HG03354 (cell line): ENCODE data around the gene KANSL1.
"Not testable (repeated sequence)": the region's sequence is repeated elsewhere in the genome, so short reads cannot be mapped to it uniquely, and the experiment has no call there.

ENCODE experiments used
- ATAC-seq: cut with Tn5 transposase; IDR thresholded peaks from one replicate; pipeline ENCODE4 v1.9.1; 2021; ENCODE audit warnings: mild to moderate bottlenecking; ENCODE audit not compliant: unreplicated experiment, poor library complexity, severe bottlenecking

The KANSL1 gene

DNA sequence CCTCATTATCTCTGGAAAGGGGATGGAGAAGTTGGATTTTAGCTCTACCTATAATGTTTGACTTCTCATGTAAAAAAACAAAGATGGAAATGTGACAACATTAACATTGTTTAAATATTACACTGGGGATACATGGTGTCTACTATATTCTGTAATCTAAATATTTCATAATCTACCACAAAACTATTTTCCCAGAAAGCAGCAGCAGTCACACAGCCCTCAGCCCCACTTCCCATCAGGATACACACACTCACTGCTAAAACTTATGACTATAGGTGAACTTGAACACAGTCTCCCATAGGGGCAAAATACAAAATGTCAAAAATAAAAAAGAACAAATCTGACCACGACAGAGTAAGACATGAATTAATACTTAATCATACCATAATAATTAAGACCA, 95.7 kb downstream of the KANSL1 start:
- ATAC-seq = no peak

DNA sequence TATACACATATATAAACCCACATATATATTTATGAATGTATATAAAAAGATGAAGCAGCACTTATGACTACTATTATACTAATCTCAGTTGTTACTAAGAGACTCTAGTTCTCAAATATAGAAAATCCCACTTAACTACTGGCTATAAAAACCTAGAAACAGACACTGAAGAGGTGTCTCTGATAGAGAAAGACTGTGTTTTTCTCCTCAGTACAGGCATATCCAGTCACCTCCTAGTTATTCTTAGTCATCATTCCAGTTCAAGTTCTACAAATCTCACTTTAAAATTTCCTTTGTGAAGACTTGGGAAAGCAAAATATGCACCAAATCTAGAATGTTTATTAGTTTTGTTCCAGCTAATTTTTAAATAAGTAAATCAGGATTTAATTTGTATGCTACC, 100.2 kb downstream of the KANSL1 start:
- no peak for ATAC-seq

DNA sequence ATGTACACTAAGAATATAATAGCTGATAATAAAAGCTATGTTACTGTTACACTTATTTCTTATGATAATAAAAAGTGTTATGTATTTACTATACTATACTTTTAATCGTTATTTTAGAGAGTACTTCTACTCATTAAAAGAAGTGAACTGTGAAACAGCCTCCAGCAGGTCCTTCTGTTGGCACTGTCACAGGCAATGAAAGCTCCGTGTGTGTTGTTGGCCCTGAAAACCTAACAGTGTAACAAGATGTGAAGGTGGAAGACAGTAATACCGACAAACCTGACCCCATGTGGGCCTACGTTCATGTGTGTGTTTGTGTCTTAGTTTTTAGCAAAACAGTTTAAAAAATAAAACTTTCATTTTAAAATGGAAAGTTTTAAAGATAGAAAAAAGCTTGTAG, 102.4 kb downstream of the KANSL1 start:
- no peak for ATAC-seq

DNA sequence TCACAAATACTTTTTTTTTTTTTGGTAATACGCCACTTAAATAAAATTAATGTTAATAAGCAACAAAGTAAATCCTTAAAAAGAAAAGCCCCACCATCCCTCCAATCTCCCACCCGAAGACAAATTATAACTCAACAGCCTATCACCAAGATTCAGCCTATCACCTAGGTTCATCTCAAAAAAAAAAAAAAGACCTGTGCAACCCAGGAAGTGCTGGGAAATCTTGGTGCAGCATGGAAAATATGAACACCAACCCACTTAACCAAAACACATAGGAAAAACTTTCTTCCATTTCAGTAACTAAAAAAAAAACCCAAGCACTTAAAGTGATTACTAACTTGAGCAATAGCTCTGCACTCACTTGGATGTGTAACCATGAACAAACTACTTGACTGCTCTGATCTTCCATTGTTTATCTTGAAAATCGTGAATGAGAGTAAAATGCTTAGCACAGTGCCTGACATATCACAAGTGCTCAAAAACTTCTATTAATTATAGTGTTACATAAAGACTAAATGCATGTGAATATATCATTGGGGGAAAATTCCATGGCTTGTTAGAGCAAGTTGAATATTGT, 103.8 kb downstream of the KANSL1 start:
- no peak for ATAC-seq

DNA sequence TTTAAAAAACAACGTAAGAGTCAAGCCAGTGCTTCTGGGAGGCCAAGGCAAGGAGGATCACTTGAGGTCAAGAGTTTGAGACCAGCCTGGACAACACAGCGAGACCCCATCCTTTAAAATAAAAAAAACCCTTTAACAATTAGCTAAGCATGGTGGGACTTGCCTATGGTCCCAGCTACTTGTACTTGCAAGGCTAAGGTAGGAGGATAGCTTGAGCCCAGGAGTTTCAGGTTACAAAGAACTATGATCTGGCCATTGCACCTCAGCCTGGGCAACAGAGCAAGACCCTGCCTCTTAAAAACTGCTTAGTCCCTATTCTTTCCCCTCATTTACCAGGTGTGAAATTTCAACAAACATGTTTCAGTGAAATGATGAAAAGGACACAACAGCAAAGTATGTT, 104.6 kb downstream of the KANSL1 start:
- ATAC-seq = no peak

DNA sequence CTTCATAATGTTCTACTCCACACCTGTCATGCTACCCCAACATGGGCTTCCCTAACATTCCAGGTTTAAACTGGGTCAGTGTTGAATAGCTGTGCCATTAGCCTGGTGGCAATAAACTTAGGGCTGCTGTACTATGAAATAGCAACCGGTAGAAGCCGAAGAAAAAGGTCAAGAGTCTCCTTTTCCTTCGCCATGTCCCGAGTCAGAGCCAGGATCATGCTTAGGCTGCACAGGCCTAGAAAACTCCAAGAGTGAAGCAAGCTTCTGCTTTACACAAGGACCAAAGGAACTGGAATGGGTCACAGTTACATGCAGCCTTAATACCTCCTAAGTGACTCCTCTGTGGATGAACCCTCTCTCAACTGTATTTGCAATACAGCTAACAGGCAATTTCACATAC, 105.4 kb downstream of the KANSL1 start:
- ATAC-seq = not testable (repeated sequence)

DNA sequence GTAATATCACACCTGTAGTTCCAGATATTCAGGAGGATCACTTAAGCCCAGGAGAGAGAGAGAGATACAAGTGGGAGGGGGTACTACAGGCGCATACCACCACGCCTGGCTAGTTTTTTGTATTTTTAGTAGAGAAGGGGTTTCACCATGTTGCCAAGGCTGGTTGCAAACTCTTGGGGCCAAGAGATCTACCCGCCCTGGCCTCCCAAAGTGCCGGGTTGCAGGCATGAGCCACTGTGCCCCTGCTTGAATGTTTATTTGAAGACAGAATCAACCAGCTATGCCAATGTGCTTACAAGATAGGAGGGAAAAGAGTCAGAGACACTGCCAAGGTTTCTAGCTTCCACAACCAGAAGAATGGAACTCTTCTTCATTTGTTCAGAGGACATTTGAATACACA, 106.4 kb downstream of the KANSL1 start:
- ATAC-seq = no peak

DNA sequence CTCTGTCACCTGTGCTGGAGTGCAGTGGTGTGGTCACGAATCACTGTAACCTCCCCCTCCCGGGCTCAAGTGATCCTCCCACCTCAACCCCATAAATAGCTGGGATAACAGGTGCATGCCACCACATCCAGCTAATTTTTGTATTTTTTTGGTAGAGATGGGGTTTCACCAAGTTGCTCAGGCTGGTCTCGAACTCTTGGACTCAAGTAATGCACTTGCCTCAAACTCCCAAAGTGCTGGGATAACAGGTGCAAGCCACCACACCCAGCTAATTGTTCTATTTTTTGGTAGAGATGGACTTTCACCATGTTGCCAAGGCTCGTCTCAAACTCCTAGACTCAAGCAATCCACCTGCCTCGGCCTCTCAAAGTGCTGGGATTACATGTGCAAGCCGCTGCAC, 107.7 kb downstream of the KANSL1 start:
- ATAC-seq = no peak

DNA sequence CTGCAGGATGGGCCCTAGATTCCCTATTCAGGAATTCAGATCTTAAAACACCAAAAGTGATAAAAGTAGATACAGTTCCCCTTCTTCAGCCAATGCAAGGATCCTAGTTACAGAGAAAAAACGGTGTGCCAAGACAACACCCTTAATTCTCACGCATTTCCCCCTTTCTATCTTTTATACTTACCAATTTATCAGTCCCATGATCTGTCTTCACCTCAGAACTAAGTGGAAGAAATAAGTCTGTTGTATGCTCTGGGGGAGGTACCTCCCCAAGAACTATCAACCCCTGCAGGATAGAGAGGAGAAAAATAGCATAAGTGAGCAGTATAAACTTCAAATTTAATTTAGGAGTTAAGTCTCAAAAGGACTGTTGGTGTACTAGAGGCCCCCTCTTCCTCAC, 111.0 kb downstream of the KANSL1 start:
- no peak for ATAC-seq

DNA sequence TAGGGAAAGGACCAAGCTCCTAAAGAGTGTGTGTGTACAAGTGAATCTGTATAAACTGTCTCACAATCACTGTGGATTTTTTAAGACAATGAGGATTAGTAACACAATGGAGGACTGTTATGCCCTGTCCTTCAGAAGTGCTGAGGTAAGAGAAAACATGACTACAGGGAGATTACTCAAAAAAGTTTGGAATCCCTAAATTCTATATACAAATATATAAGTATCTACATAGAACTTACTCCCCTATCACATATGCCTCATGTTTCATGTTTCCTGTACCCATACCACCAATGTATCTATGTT, 112.3 kb downstream of the KANSL1 start:
- ATAC-seq = no peak

DNA sequence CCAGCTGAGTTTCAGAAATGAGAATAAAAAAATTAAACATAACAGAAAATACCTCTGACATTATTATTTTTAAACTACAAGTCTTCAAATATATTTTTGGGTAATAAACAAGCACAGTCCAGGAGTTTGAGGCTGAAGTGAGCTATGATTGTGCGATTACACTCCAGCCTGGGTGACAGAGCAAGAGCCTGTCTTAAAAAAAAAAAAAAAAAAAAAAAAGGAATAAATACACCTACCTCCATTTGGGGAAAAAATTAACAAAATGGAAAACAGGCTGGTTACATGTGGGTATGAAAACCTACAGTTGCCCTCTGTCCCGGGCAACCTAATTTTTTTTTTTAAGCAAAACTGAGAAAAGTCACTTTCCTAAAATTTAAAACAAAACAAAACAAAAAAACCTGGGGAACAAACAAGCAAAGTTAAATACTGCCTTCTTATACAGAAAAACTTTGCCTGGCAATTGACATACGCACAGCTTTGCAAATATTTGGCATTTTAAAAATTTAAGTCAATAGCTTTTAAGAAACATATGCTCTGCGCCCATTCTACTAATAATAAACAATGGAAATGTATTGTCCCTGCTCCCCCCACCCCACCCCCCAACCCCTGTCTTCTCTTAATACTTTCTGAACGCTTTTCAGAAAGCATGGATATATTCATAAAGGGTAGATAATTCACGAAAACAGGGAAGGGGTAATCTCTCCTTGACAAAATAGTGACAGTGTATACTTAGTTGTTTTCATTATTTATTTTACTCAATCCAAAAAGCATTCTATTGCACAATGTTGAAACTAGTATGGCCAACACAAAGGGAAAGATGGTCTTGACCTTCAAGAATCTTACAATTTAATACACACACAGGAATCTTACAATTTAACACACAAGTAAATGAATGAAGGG, 112.9 kb downstream of the KANSL1 start:
- ATAC-seq = no peak

DNA sequence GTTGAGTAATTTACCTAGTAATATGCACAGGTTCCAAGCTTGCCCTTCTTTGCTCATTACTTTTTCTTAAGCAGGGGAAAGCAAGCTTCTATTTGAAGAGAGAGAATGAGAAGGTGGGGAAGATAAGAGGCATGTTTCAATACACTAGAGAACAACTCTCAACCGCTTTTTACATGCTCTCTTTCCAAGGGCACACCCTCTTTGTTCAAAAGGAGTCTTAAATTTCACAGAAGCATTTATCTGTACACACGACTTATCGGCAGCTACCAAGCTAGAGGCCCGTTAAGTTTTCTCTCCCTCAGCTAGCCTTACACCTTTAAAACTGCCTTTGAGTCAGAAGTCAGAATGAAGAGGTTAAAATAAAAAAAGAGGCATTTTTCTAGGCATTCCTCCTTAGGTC, 114.6 kb downstream of the KANSL1 start:
- ATAC-seq = no peak

DNA sequence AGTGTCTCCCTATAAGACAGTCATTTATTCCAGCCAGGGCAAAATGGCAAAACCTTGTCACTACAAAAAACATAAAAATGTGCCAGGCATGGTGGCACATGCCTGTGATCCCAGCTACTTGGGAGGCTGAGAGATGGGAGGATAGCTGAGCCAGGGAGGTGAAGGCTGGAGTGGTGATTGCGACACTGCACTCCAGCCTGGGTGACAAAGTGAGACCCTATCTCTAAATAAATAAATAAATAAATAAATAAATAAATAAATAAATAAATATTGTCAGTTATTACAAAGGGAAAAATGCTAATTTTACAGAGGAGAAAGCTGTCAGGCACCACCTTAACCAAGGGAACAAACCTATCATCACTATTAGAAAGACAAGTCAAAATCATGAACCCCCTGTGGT, 118.7 kb downstream of the KANSL1 start:
- no peak for ATAC-seq

DNA sequence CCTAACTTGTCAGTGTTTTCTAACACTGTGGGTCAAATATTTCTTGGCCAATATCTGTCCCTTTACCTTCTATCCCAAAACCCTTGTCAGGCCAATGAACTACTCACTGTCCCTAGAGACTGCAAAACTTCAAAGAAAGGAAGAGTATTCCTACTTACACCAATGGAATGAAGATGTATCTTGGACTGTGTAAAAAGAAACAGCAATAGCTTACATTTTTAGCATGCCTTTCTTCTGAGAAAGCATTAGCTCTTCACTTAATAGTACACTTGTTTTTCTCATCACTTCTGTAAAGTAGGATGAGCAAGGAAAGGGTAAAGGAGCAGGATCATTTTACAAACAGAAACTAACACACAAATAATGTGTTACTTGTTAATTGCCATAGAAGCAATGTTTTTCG, 120.2 kb downstream of the KANSL1 start:
- ATAC-seq = no peak

DNA sequence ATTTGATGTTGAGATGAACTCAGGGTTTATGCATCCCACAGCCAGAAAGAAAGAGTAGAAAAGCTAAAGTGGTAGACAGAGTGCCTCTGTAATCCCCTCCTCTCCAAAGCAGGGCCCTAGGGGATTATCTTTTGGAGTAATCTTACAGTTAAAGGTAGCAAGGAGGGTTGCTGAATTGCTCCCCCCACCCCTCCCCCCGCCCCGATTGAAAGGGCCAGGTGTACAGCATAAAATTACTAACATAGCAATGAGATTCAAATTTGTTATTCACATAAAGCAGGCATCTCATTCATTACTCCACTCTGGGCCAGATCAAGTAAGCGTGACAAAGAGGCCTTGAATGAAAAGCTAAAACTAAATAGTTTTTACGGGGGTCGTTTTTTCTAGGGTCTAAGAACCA, 121.4 kb downstream of the KANSL1 start:
- ATAC-seq = no peak

DNA sequence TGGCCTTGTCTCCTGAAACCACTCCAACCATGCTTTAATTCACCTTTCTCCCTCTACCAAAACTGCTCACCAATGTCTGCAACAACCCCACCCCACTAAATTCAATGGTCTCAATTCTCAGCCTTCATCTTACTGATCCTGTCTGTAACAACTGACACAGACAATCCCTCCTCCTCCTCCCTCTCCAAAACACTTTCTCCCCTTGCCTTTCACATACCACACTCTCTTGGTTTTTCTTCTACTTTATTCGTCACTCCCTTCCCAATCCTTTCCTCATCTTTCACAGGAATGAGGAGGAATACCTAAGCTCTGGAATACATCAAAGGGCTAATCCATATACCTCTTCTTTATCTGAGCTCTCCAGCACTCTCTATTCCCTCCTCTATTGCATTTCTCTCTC, 128.8 kb downstream of the KANSL1 start:
- ATAC-seq = no peak

DNA sequence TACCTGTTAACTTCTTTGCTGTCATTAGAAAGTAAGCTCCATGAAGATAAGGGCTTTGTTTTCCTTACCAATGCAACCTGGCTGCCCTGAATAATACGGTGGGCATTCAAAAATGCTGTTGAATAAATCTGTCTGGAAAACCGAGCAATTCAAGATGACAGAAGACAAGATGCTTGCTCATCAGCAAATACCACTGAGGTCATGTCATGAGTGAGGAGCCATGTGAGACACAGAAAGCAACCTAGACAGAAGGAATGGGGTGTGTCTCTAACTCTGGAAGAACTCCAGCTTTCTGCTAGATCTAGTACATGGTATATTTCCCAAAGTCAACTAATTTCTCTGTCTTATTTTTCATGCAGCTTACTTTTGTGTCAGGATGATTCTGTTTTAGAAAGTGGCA, 130.0 kb downstream of the KANSL1 start:
- ATAC-seq = no peak

DNA sequence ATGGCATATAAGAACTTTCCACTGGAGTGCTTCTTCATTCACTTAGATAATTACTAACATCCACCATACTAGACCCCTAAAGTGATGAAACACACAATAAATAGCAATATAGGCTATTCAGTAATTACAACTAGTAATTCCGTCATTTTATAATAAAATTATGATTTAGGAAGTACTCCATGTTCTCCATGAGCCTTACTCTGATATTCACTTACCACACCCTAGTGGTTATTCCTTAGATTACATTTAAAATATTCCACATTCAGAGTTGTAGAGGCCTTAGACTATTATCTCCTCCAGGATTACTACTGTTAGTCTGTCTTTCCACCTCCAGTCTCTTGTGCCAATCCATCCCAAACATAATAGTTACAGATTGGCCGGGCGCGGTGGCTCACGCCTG, 131.8 kb downstream of the KANSL1 start:
- ATAC-seq = no peak

DNA sequence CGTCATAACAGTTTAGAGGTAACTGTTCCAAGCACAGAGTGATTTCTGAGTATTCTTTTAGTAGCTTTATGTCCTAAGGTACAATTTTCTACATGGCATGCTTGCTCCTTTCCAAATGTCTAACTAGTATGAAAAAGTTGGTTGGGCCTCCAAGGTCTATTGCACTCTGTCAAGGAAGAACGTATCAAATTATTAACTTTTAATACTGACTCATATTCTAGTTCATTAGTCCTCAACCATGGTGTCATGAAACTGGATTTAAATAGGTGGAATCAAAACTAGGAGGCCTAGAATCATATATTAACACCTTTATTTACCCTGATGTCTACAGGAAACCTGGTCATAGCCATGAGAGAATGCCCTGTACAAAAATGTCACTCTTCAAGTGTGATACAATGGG, 132.8 kb downstream of the KANSL1 start:
- no peak for ATAC-seq

DNA sequence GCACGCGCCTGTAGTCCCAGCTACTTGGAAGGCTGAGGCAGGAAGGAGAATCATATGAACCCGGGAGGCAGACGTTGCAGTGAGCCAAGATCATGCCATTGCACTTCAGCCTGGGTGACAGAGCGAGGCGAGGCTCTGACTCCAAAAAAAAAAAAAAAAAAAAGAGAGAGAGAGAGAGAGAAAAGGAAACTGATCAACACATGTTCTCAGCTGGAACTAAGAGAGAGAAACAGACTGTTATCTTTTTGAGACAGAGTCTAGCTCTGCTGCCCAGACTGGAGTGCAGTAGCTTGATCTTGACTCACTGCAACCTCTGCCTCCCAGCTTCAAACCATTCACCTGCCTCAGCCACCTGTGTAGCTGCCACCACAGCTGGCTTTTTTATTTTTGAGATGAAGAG, 133.7 kb downstream of the KANSL1 start:
- ATAC-seq = no peak

DNA sequence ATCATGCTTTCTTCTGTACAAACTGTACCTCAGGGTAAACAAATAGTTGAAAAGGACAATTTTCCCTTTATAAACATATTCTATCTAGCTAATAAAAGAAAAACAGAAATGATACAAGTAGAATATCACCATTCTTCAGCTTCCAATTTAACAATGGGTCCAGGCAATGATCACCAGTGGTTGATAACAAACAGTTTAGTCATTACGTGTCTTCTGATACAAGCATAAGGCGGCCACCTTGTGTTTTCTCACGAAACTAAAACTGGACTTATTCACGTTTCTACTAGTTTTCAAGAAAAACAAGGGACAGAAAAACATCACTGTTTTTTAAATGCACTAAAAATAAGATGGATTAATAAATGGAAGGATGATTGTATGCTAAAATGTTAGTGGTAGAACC, 135.9 kb downstream of the KANSL1 start:
- ATAC-seq = no peak

DNA sequence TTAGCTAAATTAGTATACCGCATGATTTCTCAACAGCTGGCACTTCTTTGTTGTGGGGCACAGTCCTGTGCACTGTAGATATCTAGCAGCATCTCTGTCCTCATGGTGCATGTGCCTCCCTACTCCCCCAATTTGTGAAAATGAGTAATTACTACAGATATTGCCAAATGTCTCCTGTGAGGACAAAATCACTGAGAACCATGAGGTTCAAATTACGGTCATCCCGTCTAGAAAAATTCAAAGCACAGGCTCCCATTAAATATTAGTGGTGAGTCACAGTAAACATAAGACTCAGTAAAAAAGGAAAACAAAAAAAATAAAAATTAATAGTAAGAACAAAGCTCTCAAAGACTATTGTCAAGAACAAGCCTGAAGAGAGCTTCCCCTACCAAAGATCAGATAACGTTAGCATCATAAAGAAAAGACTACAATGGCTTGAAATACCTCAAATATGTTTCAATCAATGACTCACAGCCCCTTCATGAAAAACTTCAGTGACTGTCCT, 136.4 kb downstream of the KANSL1 start:
- no peak for ATAC-seq
